HL-60 (cell line): ENCODE measurements around the gene CERT1.

Experiments
- DNase-seq, 2 experiments: peaks; one replicate each; pipeline ENCODE4 v3.0.0-alpha.2; 2010 to 2020; ENCODE audit warnings: low read depth in 1 of 2, low spot score in 1 of 2
- H3K27ac ChIP-seq: fragments of 250-450 bp; sonication (Bioruptor Pico); replicated peaks from 2 replicates; pipeline ENCODE4 v1.5.1; 2020; ENCODE audit warnings: mild to moderate bottlenecking, moderate library complexity
- H3K27me3 ChIP-seq: fragments of 250-450 bp; sonication (Bioruptor Pico); 2 replicates; pipeline ENCODE4 v1.5.1; 2021; ENCODE audit warnings: mild to moderate bottlenecking, moderate library complexity; ENCODE audit not compliant: insufficient read depth, poor library complexity, severe bottlenecking
- H3K4me3 ChIP-seq: replicated peaks from 2 replicates; pipeline ENCODE4 v1.5.1; 2011; ENCODE audit warnings: mild to moderate bottlenecking, control low read depth, low read length; ENCODE audit not compliant: insufficient read depth
- GABPA ChIP-seq: IDR thresholded peaks from 2 replicates; pipeline ENCODE4 v1.6.1; 2012; ENCODE audit warnings: low read depth
- POLR2AphosphoS5 ChIP-seq: IDR thresholded peaks from 2 replicates; pipeline ENCODE4 v1.6.1; 2012; ENCODE audit warnings: low read depth
- SPI1 ChIP-seq: IDR thresholded peaks from 2 replicates; pipeline ENCODE4 v1.6.1; 2012; ENCODE audit warnings: low read depth, mild to moderate bottlenecking, borderline replicate concordance
- TF ChIP-seq, protein P1 (sequence below): IDR thresholded peaks from one replicate; pipeline ENCODE4 v1.5.1; 2011; ENCODE audit warnings: low read length, control low read depth, inconsistent platforms; ENCODE audit not compliant: insufficient read depth
- TF ChIP-seq, protein P2 (sequence below): IDR thresholded peaks from 2 replicates; pipeline ENCODE4 v1.6.1; 2012; ENCODE audit warnings: low read depth; ENCODE audit not compliant: insufficient replicate concordance

CERT1 gene

GRCh38 chr5:75438722-75439121 is 72.7 kb downstream of the CERT1 start:
- no peaks in the 10 kb centered on the region for H3K27me3 ChIP-seq
- H3K4me3 ChIP-seq: no peak overlapping the region
- TF ChIP-seq GABPA (no peak), SPI1 (no peak), POLR2AphosphoS5 (no peak)
- TF ChIP-seq, protein P1, sequence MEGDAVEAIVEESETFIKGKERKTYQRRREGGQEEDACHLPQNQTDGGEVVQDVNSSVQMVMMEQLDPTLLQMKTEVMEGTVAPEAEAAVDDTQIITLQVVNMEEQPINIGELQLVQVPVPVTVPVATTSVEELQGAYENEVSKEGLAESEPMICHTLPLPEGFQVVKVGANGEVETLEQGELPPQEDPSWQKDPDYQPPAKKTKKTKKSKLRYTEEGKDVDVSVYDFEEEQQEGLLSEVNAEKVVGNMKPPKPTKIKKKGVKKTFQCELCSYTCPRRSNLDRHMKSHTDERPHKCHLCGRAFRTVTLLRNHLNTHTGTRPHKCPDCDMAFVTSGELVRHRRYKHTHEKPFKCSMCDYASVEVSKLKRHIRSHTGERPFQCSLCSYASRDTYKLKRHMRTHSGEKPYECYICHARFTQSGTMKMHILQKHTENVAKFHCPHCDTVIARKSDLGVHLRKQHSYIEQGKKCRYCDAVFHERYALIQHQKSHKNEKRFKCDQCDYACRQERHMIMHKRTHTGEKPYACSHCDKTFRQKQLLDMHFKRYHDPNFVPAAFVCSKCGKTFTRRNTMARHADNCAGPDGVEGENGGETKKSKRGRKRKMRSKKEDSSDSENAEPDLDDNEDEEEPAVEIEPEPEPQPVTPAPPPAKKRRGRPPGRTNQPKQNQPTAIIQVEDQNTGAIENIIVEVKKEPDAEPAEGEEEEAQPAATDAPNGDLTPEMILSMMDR: no peak
- TF ChIP-seq, protein P2, sequence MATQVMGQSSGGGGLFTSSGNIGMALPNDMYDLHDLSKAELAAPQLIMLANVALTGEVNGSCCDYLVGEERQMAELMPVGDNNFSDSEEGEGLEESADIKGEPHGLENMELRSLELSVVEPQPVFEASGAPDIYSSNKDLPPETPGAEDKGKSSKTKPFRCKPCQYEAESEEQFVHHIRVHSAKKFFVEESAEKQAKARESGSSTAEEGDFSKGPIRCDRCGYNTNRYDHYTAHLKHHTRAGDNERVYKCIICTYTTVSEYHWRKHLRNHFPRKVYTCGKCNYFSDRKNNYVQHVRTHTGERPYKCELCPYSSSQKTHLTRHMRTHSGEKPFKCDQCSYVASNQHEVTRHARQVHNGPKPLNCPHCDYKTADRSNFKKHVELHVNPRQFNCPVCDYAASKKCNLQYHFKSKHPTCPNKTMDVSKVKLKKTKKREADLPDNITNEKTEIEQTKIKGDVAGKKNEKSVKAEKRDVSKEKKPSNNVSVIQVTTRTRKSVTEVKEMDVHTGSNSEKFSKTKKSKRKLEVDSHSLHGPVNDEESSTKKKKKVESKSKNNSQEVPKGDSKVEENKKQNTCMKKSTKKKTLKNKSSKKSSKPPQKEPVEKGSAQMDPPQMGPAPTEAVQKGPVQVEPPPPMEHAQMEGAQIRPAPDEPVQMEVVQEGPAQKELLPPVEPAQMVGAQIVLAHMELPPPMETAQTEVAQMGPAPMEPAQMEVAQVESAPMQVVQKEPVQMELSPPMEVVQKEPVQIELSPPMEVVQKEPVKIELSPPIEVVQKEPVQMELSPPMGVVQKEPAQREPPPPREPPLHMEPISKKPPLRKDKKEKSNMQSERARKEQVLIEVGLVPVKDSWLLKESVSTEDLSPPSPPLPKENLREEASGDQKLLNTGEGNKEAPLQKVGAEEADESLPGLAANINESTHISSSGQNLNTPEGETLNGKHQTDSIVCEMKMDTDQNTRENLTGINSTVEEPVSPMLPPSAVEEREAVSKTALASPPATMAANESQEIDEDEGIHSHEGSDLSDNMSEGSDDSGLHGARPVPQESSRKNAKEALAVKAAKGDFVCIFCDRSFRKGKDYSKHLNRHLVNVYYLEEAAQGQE: no peak
- DNase-seq: no peak
- 0 out of 2 replicates have a peak overlapping the region, but pooled peaks have one; percentile 31 for H3K27ac ChIP-seq

- H3K27ac ChIP-seq: no peak overlapping the region
- H3K27me3 ChIP-seq: no peaks in the 10 kb centered on the region
- no peak overlapping the region for H3K4me3 ChIP-seq
- TF ChIP-seq SPI1 (no peak), POLR2AphosphoS5 (no peak), GABPA (no peak)
- TF ChIP-seq, protein P1: no peak
- TF ChIP-seq, protein P2: no peak
- no peak for DNase-seq
These were observed 76.3 kb downstream of the CERT1 start for GRCh38 chr5:75435096-75435495.

DNA sequence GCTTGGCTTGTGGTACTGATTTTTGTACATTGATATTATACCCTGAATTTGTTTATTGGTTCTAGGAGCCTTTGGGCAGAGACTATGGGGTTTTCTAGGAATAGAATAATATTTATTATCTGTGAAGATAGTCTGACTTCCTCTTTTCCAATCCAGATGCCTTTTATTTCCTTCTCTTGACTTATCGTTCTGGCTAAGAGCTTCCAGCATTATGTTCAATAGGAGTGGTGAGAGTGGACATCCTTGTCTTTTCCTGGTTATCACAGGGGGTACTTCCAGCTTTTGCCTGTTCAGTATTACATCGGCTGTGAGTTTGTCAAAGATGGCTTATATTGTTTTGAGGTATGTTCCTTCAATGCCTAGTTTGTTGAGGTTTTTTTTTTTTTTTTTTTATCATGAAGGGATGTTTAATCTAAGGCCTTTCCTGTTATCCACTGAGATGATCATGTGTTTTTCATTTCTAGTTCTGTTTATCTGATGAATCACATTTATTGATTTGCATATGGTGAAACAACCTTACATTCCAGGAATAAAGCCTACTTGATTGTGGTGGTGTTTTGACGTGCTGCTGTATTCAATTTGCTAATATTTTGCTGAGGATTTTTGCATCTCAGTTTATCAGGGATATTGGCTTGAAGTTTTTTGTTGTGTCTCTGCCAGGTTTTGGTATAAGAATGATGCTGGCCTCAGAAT is 77.5 kb downstream of the CERT1 start:
- no peak for DNase-seq
- Histone ChIP-seq H3K27ac (no peak overlapping the region), H3K27me3 (no peaks in the 10 kb centered on the region), H3K4me3 (no peak overlapping the region)
- peak; percentile 35; the same call in 1 of the 2 replicates for TF ChIP-seq SPI1
- TF ChIP-seq POLR2AphosphoS5: no peak

GRCh38 chr5:75414241-75414640 is 97.2 kb downstream of the CERT1 start:
- Histone ChIP-seq H3K4me3 (no peak overlapping the region), H3K27me3 (no peaks in the 10 kb centered on the region), H3K27ac (no peak overlapping the region)
- TF ChIP-seq GABPA (no peak), POLR2AphosphoS5 (no peak), SPI1 (no peak)
- TF ChIP-seq, protein P1: no peak
- TF ChIP-seq, protein P2: no peak
- DNase-seq: no peak
